ENCODE results near the gene NIM1K. TPM values are rescaled to one million over a fixed set of nuclear protein-coding genes. Genes with fewer than 3 reads are reported as not detected.

Gene NIM1K
- total and polyA plus RNA-seq, 12 donors = 0.07 to 0.42 (median 0.22) TPM; not detected in 2

- no peaks in the 10 kb centered on the region for H3K27me3 ChIP-seq
- DNase-seq = no peak
- no peak overlapping the region for H3K27ac ChIP-seq
- 100% methylated on average over 1 of the region's 1 CpG for WGBS, 2 donors
- no peaks in the 10 kb centered on the region for H3K4me1 ChIP-seq
- no peak for TF ChIP-seq CTCF (IDR thresholded peaks at IDR 0.05)
- intact Hi-C loops (cut with DNase I) = no loop called here
- no peak overlapping the region for H3K4me3 ChIP-seq
- no peaks in the 10 kb centered on the region for H3K9me3 ChIP-seq
- ATAC-seq = no peak
- H3K36me3 ChIP-seq = peaks cover 0 to 80% (median 8%) of the 10 kb centered on the region in 9 donors
These were observed 20.1 kb upstream of the NIM1K start for GRCh38 chr5:43171926-43172325.

- Histone ChIP-seq H3K4me1 (no peaks in the 10 kb centered on the region), H3K27ac (no peak overlapping the region), H3K36me3 (peaks cover 0 to 80% (median 8%) of the 10 kb centered on the region in 9 donors), H3K4me3 (no peak overlapping the region), H3K27me3 (no peaks in the 10 kb centered on the region), H3K9me3 (no peaks in the 10 kb centered on the region)
- TF ChIP-seq CTCF (IDR thresholded peaks at IDR 0.05) = no peak
- ATAC-seq = no peak
- WGBS, 2 donors = 98 to 100% methylated on average over 2 of the region's 2 CpGs
- intact Hi-C loops (cut with DNase I) = no loop called here
- no peak for DNase-seq
These were observed 19.2 kb upstream of the NIM1K start for GRCh38 chr5:43172779-43173178.

DNA sequence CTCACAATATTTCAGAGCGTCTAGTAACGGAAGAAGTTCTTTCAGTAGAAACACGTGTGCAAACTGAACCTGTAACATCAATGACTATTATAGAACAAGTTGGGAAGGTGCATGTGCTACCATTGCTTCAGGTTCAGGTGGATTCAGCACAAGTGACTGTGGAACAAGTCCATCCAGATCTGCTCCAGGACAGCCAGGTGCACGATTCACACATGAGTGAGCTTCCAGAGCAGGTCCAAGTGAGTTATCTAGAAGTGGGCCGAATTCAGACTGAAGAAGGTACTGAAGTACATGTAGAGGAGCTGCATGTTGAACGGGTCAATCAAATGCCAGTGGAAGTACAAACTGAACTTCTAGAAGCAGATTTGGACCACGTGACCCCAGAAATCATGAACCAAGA, 17.4 kb upstream of the NIM1K start:
- Histone ChIP-seq H3K4me3 (no peak overlapping the region), H3K36me3 (peaks cover 0 to 67% (median 8%) of the 10 kb centered on the region in 9 donors), H3K27me3 (no peaks in the 10 kb centered on the region), H3K9me3 (no peaks in the 10 kb centered on the region), H3K4me1 (no peaks in the 10 kb centered on the region), H3K27ac (no peak overlapping the region)
- WGBS, 2 donors = 93 to 94% methylated on average over 7 of the region's 7 CpGs
- intact Hi-C loops (cut with DNase I) = no loop called here
- DNase-seq = no peak
- no peak for TF ChIP-seq CTCF (IDR thresholded peaks at IDR 0.05)
- ATAC-seq = no peak

DNA sequence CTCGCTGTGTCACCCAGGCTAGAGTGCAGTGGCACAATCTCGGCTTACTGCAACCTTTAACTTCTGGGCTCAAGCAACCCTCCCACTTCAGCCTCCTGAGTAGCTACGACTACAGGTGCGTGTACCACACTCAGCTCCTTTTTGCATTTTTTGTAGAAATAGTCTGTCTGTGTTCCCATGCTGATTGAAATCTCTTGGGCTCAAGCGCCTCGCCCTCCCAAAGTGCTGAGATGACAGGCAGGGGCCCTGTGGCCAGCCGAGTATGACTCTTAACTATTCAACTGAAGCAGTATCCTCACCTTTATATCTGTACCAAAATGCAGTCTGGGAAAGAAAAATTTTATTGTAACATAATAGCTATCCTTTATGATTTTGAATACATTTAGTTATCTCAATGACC, 12.2 kb upstream of the NIM1K start:
- Histone ChIP-seq H3K4me3 (no peak overlapping the region), H3K27ac (no peak overlapping the region), H3K27me3 (no peaks in the 10 kb centered on the region), H3K9me3 (no peaks in the 10 kb centered on the region), H3K36me3 (peaks cover 0 to 40% (median 3%) of the 10 kb centered on the region in 9 donors), H3K4me1 (no peaks in the 10 kb centered on the region)
- WGBS, 2 donors = 91 to 93% methylated on average over 7 of the region's 7 CpGs
- intact Hi-C loops (cut with DNase I) = no loop called here
- no peak for TF ChIP-seq CTCF (IDR thresholded peaks at IDR 0.05)
- ATAC-seq (no peak), DNase-seq (no peak)
